ENCODE measurements around the gene SNX13.

Gene SNX13

GRCh38 chr7:17943006-17943405 is 2.7 kb upstream of the SNX13 start:
- no peak for DNase-seq

DNA sequence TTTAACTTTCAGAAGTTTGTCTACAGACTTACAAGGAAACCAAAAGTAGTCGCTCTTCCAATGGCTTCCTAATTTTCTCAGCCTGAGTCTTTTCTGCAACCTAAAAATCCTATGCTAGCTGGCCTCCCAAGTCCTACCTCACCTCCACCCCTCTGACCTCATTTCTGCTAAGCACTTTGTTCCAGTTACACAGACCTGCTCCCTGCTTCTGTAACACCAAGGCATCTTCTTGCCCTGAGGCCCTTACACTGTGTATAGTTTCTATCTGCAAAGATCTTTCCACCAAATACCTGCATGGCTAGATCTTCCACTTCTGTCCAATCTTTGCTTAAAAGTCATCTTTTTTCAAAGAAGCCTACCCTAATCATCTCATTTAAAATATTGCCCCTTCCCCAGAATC is 1.9 kb upstream of the SNX13 start:
- DNase-seq, result no peak

DNA sequence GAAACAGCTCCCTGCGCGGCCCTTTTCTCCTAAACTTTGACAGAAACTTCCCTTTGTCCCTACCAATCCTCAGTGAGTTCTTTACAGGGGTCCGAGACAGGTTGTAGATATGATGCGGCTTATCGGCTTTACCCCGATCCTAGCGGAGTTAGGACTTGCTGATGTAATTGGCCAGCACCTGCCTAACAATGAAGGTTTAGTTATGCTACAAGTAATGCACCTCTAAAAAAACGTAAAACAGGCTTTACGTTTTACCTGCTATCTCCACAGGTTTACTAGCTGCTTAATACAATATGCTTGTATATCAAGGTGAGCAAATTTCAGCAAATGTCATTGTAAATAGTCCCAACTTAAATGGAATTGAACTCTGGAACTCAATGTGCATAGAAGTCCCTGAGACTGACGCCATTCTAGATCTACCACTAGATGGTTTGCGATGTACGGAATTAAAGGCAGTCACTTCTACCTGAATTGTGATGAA is 697 bp upstream of the SNX13 start:
- DNase-seq, result no peak

DNA sequence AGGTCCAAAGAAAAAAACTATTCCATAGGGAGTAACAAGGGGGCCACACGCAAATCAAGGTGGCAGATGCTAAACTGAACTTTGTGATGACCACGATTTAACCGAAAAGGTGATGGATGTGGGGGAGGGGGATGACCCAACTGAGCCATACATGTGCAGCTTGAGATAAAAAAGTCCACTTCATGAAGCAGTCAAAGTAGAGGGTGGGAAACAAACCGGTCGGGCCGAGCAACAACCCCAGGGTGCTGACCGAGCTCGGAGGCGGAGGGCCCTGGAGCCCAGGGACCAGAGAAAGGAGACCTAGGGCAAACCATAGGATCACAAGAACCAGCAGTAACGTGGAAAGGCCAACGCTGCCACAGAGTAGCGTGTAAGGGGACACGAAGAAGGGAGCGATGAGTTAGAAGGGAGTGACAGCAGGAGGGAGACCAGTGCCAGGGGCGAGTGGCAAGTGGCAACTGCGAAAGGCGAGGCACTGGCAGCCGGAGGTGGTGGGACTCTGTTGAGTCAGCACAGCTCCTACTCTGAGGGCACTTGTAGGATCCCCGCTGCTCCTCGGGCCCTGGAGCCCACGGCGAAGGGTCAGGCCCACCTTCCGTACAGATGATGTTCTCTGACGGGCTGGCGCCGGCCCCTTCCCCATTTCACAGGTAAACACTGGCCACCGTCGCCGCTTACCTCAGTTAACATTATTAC is 540 bp downstream of the SNX13 start:
- DNase-seq, result no peak

- DNase-seq, result no peak
Observed at GRCh38 chr7:17939211-17939605, 1.1 kb downstream of the SNX13 start.

GRCh38 chr7:17937506-17938120 is 2.7 kb downstream of the SNX13 start:
- no peak for DNase-seq

- DNase-seq, result no peak
Observed at GRCh38 chr7:17936321-17936720, 4.0 kb downstream of the SNX13 start.

- no peak for DNase-seq
Observed at GRCh38 chr7:17934612-17935240, 5.6 kb downstream of the SNX13 start.

DNA sequence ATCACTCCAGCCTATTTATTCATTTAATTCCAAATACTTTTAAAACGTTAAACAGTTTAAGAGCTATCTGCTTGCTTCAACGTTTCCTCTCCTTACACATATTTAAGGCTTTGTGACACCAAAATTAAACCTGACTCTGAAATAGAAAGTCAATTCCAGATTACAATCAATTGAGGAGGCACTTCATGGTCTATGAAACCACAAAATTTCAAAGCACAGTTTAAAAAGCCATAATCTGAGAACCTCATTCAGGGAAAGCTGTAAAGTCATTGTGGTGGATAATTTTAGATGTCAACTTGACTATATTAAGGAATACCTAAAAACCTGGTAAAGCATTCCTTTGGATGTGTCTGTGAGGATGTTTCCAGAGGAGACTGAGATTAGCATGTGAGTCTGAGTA is 6.2 kb downstream of the SNX13 start:
- no peak for DNase-seq

GRCh38 chr7:17932770-17933169 is 7.5 kb downstream of the SNX13 start:
- no peak for DNase-seq

- no peak for DNase-seq
Observed at GRCh38 chr7:17931069-17931468, 9.2 kb downstream of the SNX13 start.

- no peak for DNase-seq
Observed at GRCh38 chr7:17930546-17930945, 9.7 kb downstream of the SNX13 start.

DNA sequence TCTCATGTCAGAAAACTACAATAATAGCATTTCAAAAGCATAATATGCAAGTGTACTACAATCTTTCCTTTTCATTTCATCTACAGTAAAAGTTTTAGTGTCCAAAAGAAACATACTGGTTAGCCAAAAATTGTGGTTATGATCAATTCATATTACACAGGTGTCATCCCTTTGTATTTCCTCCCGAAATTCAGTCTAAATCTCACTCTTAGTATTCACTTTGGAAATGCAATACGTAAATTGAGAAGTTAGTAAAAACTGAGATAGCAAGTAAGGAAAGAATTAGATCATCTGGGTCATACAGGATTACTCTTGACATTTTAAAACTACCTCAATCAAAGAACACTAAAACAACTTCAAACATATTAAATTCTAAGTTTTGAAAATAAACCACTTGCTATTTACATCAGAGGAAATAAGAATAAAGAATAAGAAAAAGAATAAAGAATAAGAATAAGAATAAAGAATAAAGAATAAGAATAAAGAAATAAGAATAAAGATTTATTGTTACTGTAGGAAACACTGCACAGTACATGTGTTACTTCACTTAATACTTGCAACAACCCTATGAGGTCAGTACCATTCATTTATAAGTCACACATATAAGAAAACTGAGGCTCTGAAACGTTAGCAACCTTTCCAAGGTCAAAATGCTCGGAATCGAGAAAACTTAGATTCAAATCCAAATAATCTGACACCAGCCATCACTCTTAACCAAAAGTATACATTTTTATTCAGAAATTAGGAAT is 10.5 kb downstream of the SNX13 start:
- no peak for DNase-seq

DNA sequence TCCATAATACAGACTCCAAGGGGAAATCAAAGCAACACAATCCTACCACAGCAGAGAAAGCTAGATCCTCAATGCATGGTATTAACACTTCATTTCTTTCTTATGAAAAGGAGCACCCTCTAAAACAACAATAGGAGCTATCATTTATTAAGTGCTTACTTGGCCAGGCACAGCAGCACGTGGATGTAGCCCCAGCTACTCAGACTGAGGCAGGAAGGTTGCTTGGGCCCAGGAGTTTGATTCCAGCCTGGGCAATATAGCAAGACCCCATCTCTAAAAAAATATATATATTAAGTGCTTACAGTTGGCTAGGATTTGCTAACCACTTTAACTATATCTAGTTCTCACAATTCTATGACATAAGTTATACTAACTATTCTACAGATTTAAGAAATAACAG is 12.2 kb downstream of the SNX13 start:
- DNase-seq, result no peak

GRCh38 chr7:17921857-17922416 is 18.4 kb downstream of the SNX13 start:
- no peak for DNase-seq

DNA sequence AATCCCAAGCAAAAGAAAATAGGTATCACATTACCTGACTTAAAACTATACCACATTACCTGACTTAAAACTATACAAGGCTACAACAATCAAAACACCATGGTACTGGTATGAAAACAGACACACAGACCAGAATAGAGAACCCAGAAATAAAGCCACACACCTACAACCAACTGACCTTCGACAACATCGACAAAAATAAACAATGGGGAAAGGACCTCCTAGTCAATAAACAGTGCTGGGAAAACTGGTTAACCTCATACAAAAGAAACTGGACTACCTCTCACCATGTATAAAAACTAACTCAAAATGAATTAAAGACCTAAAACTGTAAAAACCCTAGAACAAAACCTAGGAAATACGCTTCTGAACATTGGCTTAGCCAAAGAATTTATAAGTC is 22.5 kb downstream of the SNX13 start:
- no peak for DNase-seq

DNA sequence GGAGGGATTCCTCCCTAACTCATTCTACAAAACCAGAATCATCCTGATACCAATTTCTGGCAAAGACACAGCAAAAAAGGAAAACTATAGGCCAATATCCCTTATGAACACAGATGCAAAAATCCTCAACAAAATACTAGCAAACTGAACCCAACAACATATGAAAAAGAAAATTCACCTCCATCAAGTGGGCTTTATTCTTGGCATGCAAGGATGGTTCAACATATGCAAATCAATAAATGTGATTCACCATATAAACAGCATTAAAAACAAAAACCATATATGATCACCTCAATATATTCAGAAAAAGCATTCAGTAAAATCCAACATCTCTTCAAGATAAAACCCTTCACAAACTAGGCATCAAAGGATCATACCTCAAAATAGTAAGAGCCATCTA is 23.5 kb downstream of the SNX13 start:
- DNase-seq, result no peak

- DNase-seq, result no peak
Observed at GRCh38 chr7:17915796-17916195, 24.5 kb downstream of the SNX13 start.

GRCh38 chr7:17915168-17915567 is 25.1 kb downstream of the SNX13 start:
- DNase-seq, result no peak

GRCh38 chr7:17913250-17913649 is 27.0 kb downstream of the SNX13 start:
- no peak for DNase-seq

GRCh38 chr7:17912536-17913235 is 27.6 kb downstream of the SNX13 start:
- DNase-seq, result no peak

DNA sequence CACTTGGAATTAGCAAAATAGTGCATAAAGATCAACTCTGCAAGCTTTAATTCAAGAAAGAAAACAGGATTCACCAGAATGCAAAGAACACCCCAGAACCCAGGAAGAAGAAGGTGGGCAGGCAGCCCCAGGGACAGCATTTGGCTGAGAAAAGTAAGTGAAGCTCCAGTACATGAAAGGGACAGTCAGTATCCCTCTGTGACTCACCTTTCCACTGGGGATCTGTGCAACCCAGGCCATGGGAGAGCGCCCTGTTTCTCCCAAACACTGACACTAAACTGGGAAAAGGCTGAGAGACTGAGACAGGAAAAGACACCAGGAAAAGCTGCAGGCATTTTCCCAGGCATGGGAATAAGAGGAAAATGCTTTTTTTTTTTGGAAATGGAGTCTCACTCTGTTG is 28.2 kb downstream of the SNX13 start:
- DNase-seq, result no peak

DNA sequence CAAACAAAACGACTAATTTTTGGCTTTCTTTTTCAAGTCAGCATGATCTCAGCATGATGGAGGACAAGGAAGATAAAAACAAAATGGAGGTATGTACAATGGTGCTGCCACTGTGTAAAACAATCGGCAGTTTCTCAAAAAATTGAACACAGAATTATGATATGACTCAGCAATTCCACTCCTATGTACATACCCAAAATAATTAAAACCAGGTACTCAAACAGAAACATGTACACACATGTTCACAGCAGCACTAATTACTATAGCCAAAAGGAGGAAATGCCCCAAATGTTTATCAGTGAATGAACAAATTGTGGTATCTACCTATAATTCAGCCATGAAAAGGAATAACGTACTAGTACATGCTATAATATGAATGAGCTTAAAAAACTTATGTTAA is 29.9 kb downstream of the SNX13 start:
- DNase-seq, result no peak

All from right forelimb (tissue), 1 donor.